GOT3 (cell line): ENCODE results near the gene POLK.
"Not testable (repeated sequence)": the region's sequence is repeated elsewhere in the genome, so short reads cannot be mapped to it uniquely, and the experiment has no call there.

Experiments
- DNase-seq: peaks from one replicate; lab custom pipeline; 2025; ENCODE audit warnings: mixed read lengths; lab: John Stamatoyannopoulos, UW

POLK gene

GRCh38 chr5:75551471-75551870 lies 39.8 kb downstream of the POLK start:
- no peak for DNase-seq

GRCh38 chr5:75552764-75553163 lies 41.1 kb downstream of the POLK start:
- DNase-seq: no peak

GRCh38 chr5:75553358-75553757 lies 41.7 kb downstream of the POLK start:
- DNase-seq: no peak

- no peak for DNase-seq
These were observed 46.5 kb downstream of the POLK start for GRCh38 chr5:75558221-75558620.

- DNase-seq: no peak
These were observed 47.4 kb downstream of the POLK start for GRCh38 chr5:75558981-75559632.

GRCh38 chr5:75560655-75561054 lies 49.0 kb downstream of the POLK start:
- DNase-seq: not testable (repeated sequence)

- not testable (repeated sequence) for DNase-seq
These were observed 54.5 kb downstream of the POLK start for GRCh38 chr5:75565991-75566709.

GRCh38 chr5:75566710-75567309 lies 55.1 kb downstream of the POLK start:
- no peak for DNase-seq

GRCh38 chr5:75567710-75568109 lies 56.0 kb downstream of the POLK start:
- no peak for DNase-seq

- DNase-seq: no peak
These were observed 56.5 kb downstream of the POLK start for GRCh38 chr5:75568202-75568601.

GRCh38 chr5:75571547-75571946 lies 59.9 kb downstream of the POLK start:
- no peak for DNase-seq

- DNase-seq: no peak
These were observed 63.1 kb downstream of the POLK start for GRCh38 chr5:75574791-75575190.

GRCh38 chr5:75578280-75578679 lies 66.6 kb downstream of the POLK start:
- not testable (repeated sequence) for DNase-seq

GRCh38 chr5:75584641-75585040 lies 73.0 kb downstream of the POLK start:
- DNase-seq: no peak

GRCh38 chr5:75588666-75589065 lies 77.0 kb downstream of the POLK start:
- DNase-seq: no peak

- DNase-seq: no peak
These were observed 88.8 kb downstream of the POLK start for GRCh38 chr5:75600535-75600934.

GRCh38 chr5:75601567-75601966 lies 89.9 kb downstream of the POLK start:
- DNase-seq: no peak

- no peak for DNase-seq
These were observed 90.3 kb downstream of the POLK start for GRCh38 chr5:75601996-75602395.

- DNase-seq: no peak
These were observed 91.7 kb downstream of the POLK start for GRCh38 chr5:75603371-75603770.

- no peak for DNase-seq
These were observed 92.1 kb downstream of the POLK start for GRCh38 chr5:75603821-75604220.

GRCh38 chr5:75607341-75607740 lies 95.7 kb downstream of the POLK start:
- DNase-seq: not testable (repeated sequence)

GRCh38 chr5:75608870-75609269 lies 97.2 kb downstream of the POLK start:
- no peak for DNase-seq

GRCh38 chr5:75610201-75610600 lies 98.5 kb downstream of the POLK start:
- no peak for DNase-seq
